ENCODE measurements around the gene SPTSSA.

SPTSSA gene

GRCh38 chr14:34489324-34489723 lies 27.3 kb upstream of the SPTSSA start:
- no peaks in the 10 kb centered on the region for H3K9me2 ChIP-seq (replicated peaks; ENCODE audit: insufficient read depth, low read length)
- no peak for TF ChIP-seq EZH2phosphoT487 (conservative IDR thresholded peaks at IDR 0.05; ENCODE audit: low read length)
- TF ChIP-seq CTCF (IDR thresholded peaks at IDR 0.05; ENCODE audit: insufficient read depth, low read length, poor library complexity, severe bottlenecking), result no peak
- H3K27me3 ChIP-seq (ENCODE audit: low read length), result no peaks in the 10 kb centered on the region
- no peaks in the 10 kb centered on the region for H3K79me2 ChIP-seq (ENCODE audit: insufficient read depth, low read length)
- no peaks in the 10 kb centered on the region for H3K36me3 ChIP-seq (ENCODE audit: low read length)
- no peaks in the 10 kb centered on the region for H4K20me1 ChIP-seq (ENCODE audit: low read depth, low read length)
- no peak overlapping the region for H3K4me2 ChIP-seq (ENCODE audit: low read depth, low read length, poor library complexity, severe bottlenecking)
- no peak overlapping the region for H2AFZ ChIP-seq (ENCODE audit: low read depth, low read length, severe bottlenecking)
- no peak overlapping the region for H3K9ac ChIP-seq (ENCODE audit: low read length)
- no peak overlapping the region for H3K27ac ChIP-seq (ENCODE audit: low read depth, low read length)
- no peaks in the 10 kb centered on the region for H3F3A ChIP-seq (ENCODE audit: insufficient read depth)
- no peaks in the 10 kb centered on the region for H3K9me3 ChIP-seq (ENCODE audit: insufficient read depth, low read length)
- H3K4me3 ChIP-seq (ENCODE audit: insufficient read depth, low read length, poor library complexity, severe bottlenecking), result no peak overlapping the region

- Histone ChIP-seq H4K20me1 (ENCODE audit: low read depth, low read length) (no peaks in the 10 kb centered on the region), H3K36me3 (ENCODE audit: low read length) (no peaks in the 10 kb centered on the region), H3K9me3 (ENCODE audit: insufficient read depth, low read length) (no peaks in the 10 kb centered on the region), H3K9me2 (replicated peaks; ENCODE audit: insufficient read depth, low read length) (no peaks in the 10 kb centered on the region), H3K27ac (ENCODE audit: low read depth, low read length) (no peak overlapping the region), H3K4me2 (ENCODE audit: low read depth, low read length, poor library complexity, severe bottlenecking) (no peak overlapping the region), H3K79me2 (ENCODE audit: insufficient read depth, low read length) (no peaks in the 10 kb centered on the region), H3F3A (ENCODE audit: insufficient read depth) (no peaks in the 10 kb centered on the region), H2AFZ (ENCODE audit: low read depth, low read length, severe bottlenecking) (no peak overlapping the region), H3K27me3 (ENCODE audit: low read length) (no peaks in the 10 kb centered on the region), H3K9ac (ENCODE audit: low read length) (no peak overlapping the region), H3K4me3 (ENCODE audit: insufficient read depth, low read length, poor library complexity, severe bottlenecking) (no peak overlapping the region)
- TF ChIP-seq EZH2phosphoT487 (conservative IDR thresholded peaks at IDR 0.05; ENCODE audit: low read length), result no peak
- no peak for TF ChIP-seq CTCF (IDR thresholded peaks at IDR 0.05; ENCODE audit: insufficient read depth, low read length, poor library complexity, severe bottlenecking)
Observed at GRCh38 chr14:34488528-34488927, 26.5 kb upstream of the SPTSSA start.

- Histone ChIP-seq H4K20me1 (ENCODE audit: low read depth, low read length) (no peaks in the 10 kb centered on the region), H3K36me3 (ENCODE audit: low read length) (no peaks in the 10 kb centered on the region), H3K9me3 (ENCODE audit: insufficient read depth, low read length) (no peaks in the 10 kb centered on the region), H3F3A (ENCODE audit: insufficient read depth) (no peaks in the 10 kb centered on the region), H2AFZ (ENCODE audit: low read depth, low read length, severe bottlenecking) (no peak overlapping the region), H3K9ac (ENCODE audit: low read length) (no peak overlapping the region), H3K4me2 (ENCODE audit: low read depth, low read length, poor library complexity, severe bottlenecking) (no peak overlapping the region), H3K27me3 (ENCODE audit: low read length) (no peaks in the 10 kb centered on the region), H3K27ac (ENCODE audit: low read depth, low read length) (no peak overlapping the region), H3K79me2 (ENCODE audit: insufficient read depth, low read length) (no peaks in the 10 kb centered on the region), H3K4me3 (ENCODE audit: insufficient read depth, low read length, poor library complexity, severe bottlenecking) (no peak overlapping the region), H3K9me2 (replicated peaks; ENCODE audit: insufficient read depth, low read length) (no peaks in the 10 kb centered on the region)
- TF ChIP-seq EZH2phosphoT487 (conservative IDR thresholded peaks at IDR 0.05; ENCODE audit: low read length), result no peak
- TF ChIP-seq CTCF (IDR thresholded peaks at IDR 0.05; ENCODE audit: insufficient read depth, low read length, poor library complexity, severe bottlenecking), result no peak
Observed at GRCh38 chr14:34484726-34485125, 22.7 kb upstream of the SPTSSA start.
